GM23338 (cell line): ENCODE data around the gene CCL27. TPM values are rescaled to one million over a fixed set of nuclear protein-coding genes. Genes with fewer than 3 reads are reported as not detected.

ENCODE experiments used
- ATAC-seq: fragments of 200-7000 bp; cut with Tn5 transposase; 3 replicates; pipeline ENCODE4 v1.9.1; 2020
- DNase-seq: peaks from one replicate; pipeline ENCODE4 v3.0.0-alpha.2; 2015; ENCODE audit warnings: low spot score
- H2AFZ ChIP-seq: fragments of 200-600 bp; sonication (generic); 2 replicates; pipeline ENCODE4 v1.8.0; 2016; ENCODE audit warnings: antibody characterized with exemption, mild to moderate bottlenecking, moderate library complexity
- H3F3A ChIP-seq: fragments of 200-600 bp; sonication (generic); replicated peaks from 2 replicates; pipeline ENCODE4 v1.8.0; 2017; ENCODE audit warnings: antibody characterized with exemption, mixed run types, low read depth
- H3K27ac ChIP-seq: fragments of 200-600 bp; sonication (generic); 2 replicates; pipeline ENCODE4 v1.6.1; 2016; ENCODE audit warnings: low read depth
- H3K27me3 ChIP-seq: fragments of 200-600 bp; sonication (generic); 2 replicates; pipeline ENCODE4 v1.8.0; 2016; ENCODE audit warnings: mild to moderate bottlenecking, mixed run types, moderate library complexity; ENCODE audit not compliant: insufficient read depth
- H3K36me3 ChIP-seq: fragments of 200-600 bp; sonication (generic); 2 replicates; pipeline ENCODE4 v1.8.0; 2016; ENCODE audit warnings: mild to moderate bottlenecking; ENCODE audit not compliant: insufficient read depth
- H3K4me1 ChIP-seq: fragments of 200-600 bp; sonication (generic); 2 replicates; pipeline ENCODE4 v1.8.0; 2016; ENCODE audit warnings: mild to moderate bottlenecking, moderate library complexity; ENCODE audit not compliant: insufficient read depth
- H3K4me2 ChIP-seq: fragments of 200-600 bp; sonication (generic); 2 replicates; pipeline ENCODE4 v1.7.1; 2017; ENCODE audit warnings: mixed run types
- H3K4me3 ChIP-seq: fragments of 200-600 bp; sonication (generic); 2 replicates; pipeline ENCODE4 v1.6.1; 2016; ENCODE audit warnings: mixed run types
- H3K79me2 ChIP-seq: fragments of 200-600 bp; sonication (generic); replicated peaks from 2 replicates; pipeline ENCODE4 v1.8.0; 2017; ENCODE audit warnings: mild to moderate bottlenecking; ENCODE audit not compliant: insufficient read depth
- H3K9me2 ChIP-seq: fragments of 200-600 bp; sonication (generic); 2 replicates; pipeline ENCODE4 v1.8.0; 2017; ENCODE audit not compliant: insufficient read depth
- H4K20me1 ChIP-seq: fragments of 200-600 bp; sonication (generic); replicated peaks from 2 replicates; pipeline ENCODE4 v1.8.0; 2017; ENCODE audit warnings: mild to moderate bottlenecking; ENCODE audit not compliant: insufficient read depth
- H3K27ac Mint-ChIP-seq: 2 replicates; pipeline ENCODE4 v1.8.0; 2020; ENCODE audit warnings: inconsistent platforms, mild to moderate bottlenecking, moderate library complexity, mixed read lengths
- H3K27me3 Mint-ChIP-seq: 3 replicates; pipeline ENCODE4 v1.8.0; 2022; ENCODE audit warnings: low read depth, mild to moderate bottlenecking, moderate library complexity, mixed read lengths, inconsistent platforms; ENCODE audit not compliant: insufficient read depth, poor library complexity
- H3K36me3 Mint-ChIP-seq: 3 replicates; pipeline ENCODE4 v1.8.0; 2021; ENCODE audit warnings: low read depth, mild to moderate bottlenecking, inconsistent platforms, moderate library complexity, mixed read lengths
- H3K4me1 Mint-ChIP-seq: 3 replicates; pipeline ENCODE4 v1.8.0; 2020; ENCODE audit warnings: mild to moderate bottlenecking, inconsistent platforms, mixed read lengths
- H3K4me3 Mint-ChIP-seq: 3 replicates; pipeline ENCODE4 v1.8.0; 2021; ENCODE audit warnings: moderate library complexity, mild to moderate bottlenecking, inconsistent platforms, mixed read lengths
- H3K9me3 Mint-ChIP-seq: 3 replicates; pipeline ENCODE4 v1.8.0; 2020; ENCODE audit warnings: moderate library complexity, mild to moderate bottlenecking, inconsistent platforms, mixed read lengths
- CREB1 ChIP-seq: fragments of 250-450 bp; sonication (Bioruptor Pico); IDR thresholded peaks from 2 replicates; pipeline ENCODE4 v1.5.0; 2020; ENCODE audit warnings: low read depth, mild to moderate bottlenecking, moderate library complexity
- JUNB ChIP-seq: IDR thresholded peaks from one replicate; pipeline ENCODE4 v1.6.1; 2016; ENCODE audit warnings: antibody characterized with exemption; ENCODE audit not compliant: unreplicated experiment
- NANOG ChIP-seq: IDR thresholded peaks from 2 replicates; pipeline ENCODE4 v1.6.1; 2016; ENCODE audit warnings: antibody characterized with exemption, borderline replicate concordance
- REST ChIP-seq: IDR thresholded peaks from one replicate; pipeline ENCODE4 v1.6.1; 2018; ENCODE audit warnings: antibody characterized with exemption; ENCODE audit not compliant: unreplicated experiment
- STAT1 ChIP-seq: IDR thresholded peaks from one replicate; pipeline ENCODE4 v1.6.1; 2016; ENCODE audit warnings: antibody characterized with exemption; ENCODE audit not compliant: unreplicated experiment
- polyA plus RNA-seq: library from polyadenylated mRNA; unstranded; fragments of >200 nt; fragmentation: Nextera tagmentation; extraction: Ambion mirVana; gene quantifications from 2 replicates; pipeline ENCODE4 v1.2.1, GENCODE V29; 2016
- total RNA-seq: library from RNA; depleted of rRNA; stranded (reverse); fragments of >200 nt; shearing (Covaris generic); gene quantifications from 2 replicates; pipeline ENCODE4 v1.2.3, GENCODE V29; 2014
- TF ChIP-seq, protein P1 (sequence below): fragments of 250-450 bp; sonication (Bioruptor Pico); IDR thresholded peaks from 2 replicates; pipeline ENCODE4 v1.5.0; 2020; ENCODE audit warnings: mild to moderate bottlenecking, moderate library complexity

CCL27 gene
- total and polyA plus RNA-seq, 2 experiments from 2014 or later = not detected

- H3K4me2 ChIP-seq = no peak overlapping the region
- Mint-ChIP-seq H3K36me3 (no peaks in the 10 kb centered on the region), H3K4me1 (no peaks in the 10 kb centered on the region; the same call in 2 of the 3 replicates), H3K9me3 (peaks cover 6% of the 10 kb centered on the region; the same call in 2 of the 3 replicates), H3K27ac (no peak overlapping the region), H3K27me3 (peaks cover 14% of the 10 kb centered on the region), H3K4me3 (no peak overlapping the region)
- H3K4me3 ChIP-seq = no peak overlapping the region
- H3K9me2 ChIP-seq = no peaks in the 10 kb centered on the region
- no peak for ATAC-seq
- TF ChIP-seq NANOG (no peak), JUNB (no peak), REST (no peak), CREB1 (CRISPR knock-in tag) (no peak), STAT1 (no peak)
- TF ChIP-seq, protein P1, sequence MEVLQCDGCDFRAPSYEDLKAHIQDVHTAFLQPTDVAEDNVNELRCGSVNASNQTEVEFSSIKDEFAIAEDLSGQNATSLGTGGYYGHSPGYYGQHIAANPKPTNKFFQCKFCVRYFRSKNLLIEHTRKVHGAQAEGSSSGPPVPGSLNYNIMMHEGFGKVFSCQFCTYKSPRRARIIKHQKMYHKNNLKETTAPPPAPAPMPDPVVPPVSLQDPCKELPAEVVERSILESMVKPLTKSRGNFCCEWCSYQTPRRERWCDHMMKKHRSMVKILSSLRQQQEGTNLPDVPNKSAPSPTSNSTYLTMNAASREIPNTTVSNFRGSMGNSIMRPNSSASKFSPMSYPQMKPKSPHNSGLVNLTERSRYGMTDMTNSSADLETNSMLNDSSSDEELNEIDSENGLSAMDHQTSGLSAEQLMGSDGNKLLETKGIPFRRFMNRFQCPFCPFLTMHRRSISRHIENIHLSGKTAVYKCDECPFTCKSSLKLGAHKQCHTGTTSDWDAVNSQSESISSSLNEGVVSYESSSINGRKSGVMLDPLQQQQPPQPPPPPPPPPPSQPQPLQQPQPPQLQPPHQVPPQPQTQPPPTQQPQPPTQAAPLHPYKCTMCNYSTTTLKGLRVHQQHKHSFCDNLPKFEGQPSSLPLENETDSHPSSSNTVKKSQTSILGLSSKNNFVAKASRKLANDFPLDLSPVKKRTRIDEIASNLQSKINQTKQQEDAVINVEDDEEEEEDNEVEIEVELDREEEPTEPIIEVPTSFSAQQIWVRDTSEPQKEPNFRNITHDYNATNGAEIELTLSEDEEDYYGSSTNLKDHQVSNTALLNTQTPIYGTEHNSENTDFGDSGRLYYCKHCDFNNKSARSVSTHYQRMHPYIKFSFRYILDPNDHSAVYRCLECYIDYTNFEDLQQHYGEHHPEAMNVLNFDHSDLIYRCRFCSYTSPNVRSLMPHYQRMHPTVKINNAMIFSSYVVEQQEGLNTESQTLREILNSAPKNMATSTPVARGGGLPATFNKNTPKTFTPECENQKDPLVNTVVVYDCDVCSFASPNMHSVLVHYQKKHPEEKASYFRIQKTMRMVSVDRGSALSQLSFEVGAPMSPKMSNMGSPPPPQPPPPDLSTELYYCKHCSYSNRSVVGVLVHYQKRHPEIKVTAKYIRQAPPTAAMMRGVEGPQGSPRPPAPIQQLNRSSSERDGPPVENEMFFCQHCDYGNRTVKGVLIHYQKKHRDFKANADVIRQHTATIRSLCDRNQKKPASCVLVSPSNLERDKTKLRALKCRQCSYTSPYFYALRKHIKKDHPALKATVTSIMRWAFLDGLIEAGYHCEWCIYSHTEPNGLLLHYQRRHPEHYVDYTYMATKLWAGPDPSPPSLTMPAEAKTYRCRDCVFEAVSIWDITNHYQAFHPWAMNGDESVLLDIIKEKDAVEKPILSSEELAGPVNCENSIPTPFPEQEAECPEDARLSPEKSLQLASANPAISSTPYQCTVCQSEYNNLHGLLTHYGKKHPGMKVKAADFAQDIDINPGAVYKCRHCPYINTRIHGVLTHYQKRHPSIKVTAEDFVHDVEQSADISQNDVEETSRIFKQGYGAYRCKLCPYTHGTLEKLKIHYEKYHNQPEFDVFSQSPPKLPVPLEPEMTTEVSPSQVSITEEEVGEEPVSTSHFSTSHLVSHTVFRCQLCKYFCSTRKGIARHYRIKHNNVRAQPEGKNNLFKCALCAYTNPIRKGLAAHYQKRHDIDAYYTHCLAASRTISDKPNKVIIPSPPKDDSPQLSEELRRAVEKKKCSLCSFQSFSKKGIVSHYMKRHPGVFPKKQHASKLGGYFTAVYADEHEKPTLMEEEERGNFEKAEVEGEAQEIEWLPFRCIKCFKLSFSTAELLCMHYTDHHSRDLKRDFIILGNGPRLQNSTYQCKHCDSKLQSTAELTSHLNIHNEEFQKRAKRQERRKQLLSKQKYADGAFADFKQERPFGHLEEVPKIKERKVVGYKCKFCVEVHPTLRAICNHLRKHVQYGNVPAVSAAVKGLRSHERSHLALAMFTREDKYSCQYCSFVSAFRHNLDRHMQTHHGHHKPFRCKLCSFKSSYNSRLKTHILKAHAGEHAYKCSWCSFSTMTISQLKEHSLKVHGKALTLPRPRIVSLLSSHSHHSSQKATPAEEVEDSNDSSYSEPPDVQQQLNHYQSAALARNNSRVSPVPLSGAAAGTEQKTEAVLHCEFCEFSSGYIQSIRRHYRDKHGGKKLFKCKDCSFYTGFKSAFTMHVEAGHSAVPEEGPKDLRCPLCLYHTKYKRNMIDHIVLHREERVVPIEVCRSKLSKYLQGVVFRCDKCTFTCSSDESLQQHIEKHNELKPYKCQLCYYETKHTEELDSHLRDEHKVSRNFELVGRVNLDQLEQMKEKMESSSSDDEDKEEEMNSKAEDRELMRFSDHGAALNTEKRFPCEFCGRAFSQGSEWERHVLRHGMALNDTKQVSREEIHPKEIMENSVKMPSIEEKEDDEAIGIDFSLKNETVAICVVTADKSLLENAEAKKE (CRISPR knock-in tag) = no peak
- no peak for DNase-seq
- H3K4me1 ChIP-seq = no peaks in the 10 kb centered on the region
- no peak overlapping the region for H3K27ac ChIP-seq
- H3F3A ChIP-seq = no peaks in the 10 kb centered on the region
- H4K20me1 ChIP-seq = no peaks in the 10 kb centered on the region; the same call in 1 of the 2 replicates
- H3K36me3 ChIP-seq = no peaks in the 10 kb centered on the region
- no peaks in the 10 kb centered on the region for H3K79me2 ChIP-seq
- no peaks in the 10 kb centered on the region for H3K27me3 ChIP-seq
- no peak overlapping the region for H2AFZ ChIP-seq
Observed at GRCh38 chr9:34707130-34707529, 44.7 kb upstream of the CCL27 start.
